GM18868 (cell line): ENCODE measurements around the gene COPG2.
A peak's percentile ranks its signal among the peaks of the same experiment; 100 is the strongest.
"Not testable (repeated sequence)": the region's sequence is repeated elsewhere in the genome, so short reads cannot be mapped to it uniquely, and the experiment has no call there.

ENCODE experiments used
- ATAC-seq: cut with Tn5 transposase; IDR thresholded peaks from one replicate; pipeline ENCODE4 v1.9.1; 2021; ENCODE audit warnings: mild to moderate bottlenecking, moderate library complexity; ENCODE audit not compliant: unreplicated experiment

The COPG2 gene

DNA sequence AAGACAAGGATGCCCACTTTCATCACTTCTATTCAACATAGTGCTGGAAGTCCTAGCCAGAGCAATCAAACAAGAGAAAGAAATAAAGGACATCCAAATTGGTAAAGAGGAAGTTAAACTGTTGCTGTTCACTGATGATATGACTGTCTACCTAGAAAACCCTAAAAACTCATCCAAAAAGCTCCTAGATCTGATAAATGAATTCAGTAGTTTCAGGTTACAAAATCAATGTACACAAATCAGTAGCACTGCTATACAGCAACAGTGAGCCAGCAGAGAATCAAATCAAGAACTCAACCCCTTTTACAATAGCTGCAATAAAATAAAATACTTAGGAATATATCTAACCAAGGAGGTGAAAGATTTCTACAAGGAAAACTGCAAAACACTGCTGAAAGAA is 98.4 kb downstream of the COPG2 start:
- not testable (repeated sequence) for ATAC-seq

DNA sequence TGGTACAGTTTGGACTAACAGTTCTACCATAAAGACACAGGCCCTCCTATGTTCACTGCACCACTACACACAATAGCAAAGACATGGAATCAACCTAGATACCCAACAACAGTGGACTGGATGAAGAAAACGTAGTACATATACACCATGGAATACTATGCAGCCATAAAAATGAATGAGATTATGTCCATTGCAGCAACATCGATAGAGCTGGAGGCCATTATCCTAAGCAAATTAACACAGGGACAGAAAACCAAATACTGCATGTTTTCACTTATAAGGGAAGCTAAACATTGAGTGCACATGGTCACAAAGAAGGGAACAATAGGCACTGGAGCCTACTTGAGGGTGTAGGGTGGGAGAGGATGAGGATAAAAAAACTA is 101.7 kb downstream of the COPG2 start:
- ATAC-seq = no peak

DNA sequence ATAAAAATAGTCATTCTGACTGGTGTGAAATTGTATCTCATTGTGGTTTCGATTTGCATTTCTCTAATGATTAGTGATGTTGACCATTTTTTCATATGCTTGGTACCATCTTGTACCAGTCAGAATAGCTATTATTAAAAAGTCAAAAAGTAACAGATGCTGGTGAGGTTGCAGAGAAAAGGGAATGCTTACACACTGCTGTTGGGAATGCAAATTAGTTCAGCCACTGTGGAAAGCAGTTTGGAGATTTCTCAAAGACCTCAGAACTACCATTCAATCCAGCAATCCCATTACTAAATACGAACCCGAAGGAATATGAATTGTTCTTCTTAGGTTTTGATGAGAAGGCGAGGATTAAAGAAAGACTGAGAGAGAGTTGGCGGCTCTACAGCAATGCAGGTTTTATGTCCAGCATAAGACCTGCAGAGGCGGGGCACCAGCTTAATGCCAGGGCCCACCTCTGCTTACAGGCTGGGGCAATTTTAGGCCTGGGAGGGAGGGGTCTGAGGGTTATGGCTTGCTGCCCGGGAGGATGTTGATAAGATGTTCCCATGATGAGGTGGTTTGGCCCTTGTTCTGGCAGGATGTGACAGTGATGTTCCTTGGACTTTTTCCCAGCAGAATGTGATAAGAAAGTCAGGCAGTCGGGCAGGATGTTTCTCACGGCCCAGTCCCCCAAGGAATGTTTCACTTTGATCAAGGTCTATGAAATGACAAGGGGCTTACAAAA is 102.2 kb downstream of the COPG2 start:
- ATAC-seq = no peak

DNA sequence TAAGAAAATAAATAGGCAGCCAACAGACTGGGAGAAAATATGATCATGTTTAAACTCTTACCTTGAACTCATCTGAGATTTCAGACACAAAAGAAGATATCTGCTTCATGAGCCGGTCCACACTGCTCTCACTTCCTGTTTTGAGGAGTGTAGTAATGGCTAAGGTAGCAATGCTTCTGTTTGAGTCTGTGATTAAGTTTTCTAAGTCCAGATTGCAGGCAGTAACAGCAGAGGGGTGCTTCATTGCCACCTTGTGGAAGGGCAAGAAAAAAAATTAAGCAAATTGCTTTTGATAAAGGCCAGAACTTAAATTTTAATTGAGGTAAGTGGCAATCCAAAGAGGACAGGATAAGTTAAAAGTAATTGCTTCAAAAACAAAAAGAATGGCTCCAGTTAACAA is 107.6 kb downstream of the COPG2 start:
- peak; percentile 95 for ATAC-seq

DNA sequence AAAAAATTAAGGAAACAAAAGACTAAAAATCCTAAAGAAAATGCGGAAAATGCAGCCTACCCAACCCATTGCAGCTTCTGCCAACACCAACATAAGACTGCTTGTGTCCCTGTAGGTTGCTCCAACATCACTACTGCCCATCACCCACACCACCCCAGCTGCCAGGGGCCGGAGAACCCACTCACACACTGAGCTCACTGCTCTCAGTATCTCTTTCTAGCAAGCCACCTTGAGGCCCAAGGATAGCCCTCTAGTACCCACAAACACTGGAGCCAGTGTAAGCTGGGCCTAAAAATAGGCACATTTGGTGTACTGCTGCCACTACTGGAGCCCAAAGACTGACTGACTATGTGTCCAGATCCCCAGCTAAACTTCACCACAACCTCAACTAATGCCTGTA is 109.4 kb downstream of the COPG2 start:
- ATAC-seq = no peak

DNA sequence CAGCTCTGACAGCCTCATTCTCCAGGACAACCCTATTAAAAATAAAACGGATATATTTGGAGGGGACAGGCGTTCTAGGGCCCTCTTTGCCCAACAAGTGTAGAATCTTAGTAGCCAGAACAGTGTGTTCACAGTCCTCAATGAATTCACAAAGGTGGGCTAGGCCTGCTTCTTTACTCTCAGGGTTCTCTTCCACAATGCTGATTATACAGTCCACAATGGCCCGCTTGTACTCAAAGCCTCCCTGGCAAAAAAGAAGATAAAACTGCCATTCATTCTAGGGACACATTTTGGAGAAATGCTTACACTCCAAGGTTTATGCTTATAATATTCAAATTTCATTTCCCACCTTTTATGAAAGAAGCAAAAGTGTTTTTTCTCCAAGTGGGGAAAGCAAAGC is 114.1 kb downstream of the COPG2 start:
- no peak for ATAC-seq

DNA sequence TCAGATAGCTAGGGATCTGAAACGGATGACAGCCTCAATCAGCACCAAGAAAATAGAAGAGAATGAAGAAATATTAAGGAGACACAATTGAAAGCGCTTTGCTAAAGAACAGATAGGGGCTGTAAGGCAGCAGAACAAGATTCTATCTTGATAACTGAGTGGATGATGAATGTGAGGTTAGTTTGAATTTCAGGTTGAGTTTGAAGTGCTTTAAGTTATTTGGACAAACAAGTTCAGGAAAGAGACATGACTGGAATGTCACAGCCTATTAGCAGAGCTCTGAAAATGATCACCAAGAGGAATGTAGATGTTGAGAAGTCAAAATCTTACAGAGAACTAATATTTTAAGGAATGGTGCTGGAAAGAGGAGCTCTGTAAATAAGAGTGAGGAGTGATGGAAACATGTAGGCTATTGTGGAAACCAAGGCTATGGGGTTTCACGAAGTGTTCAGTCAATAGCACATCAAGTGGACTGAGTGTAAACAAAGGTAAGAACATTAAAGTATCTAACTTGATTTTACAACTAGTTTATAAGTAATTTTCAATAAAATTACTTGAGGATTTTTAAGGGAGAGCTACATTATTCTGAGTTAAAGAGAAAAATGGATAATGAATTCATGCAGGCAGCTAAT is 115.0 kb downstream of the COPG2 start:
- ATAC-seq = no peak

DNA sequence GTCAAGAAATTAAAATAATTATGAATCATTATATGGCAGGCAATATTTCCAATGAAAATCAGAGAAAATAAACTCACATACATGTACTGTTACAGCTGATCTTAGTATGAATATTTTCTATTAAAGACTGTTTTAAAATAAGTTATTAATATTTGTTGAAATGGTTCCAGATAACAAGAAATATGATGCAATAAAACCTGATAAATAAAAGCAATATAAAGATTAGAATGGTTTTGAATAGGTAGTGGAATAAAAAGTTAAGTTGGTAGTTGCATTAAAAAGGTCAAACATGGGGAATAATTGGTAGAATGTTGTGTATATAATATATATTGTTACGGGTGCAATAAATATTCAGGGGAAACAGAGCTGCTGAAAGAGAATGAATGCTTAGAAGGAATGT is 124.2 kb downstream of the COPG2 start:
- ATAC-seq = no peak

DNA sequence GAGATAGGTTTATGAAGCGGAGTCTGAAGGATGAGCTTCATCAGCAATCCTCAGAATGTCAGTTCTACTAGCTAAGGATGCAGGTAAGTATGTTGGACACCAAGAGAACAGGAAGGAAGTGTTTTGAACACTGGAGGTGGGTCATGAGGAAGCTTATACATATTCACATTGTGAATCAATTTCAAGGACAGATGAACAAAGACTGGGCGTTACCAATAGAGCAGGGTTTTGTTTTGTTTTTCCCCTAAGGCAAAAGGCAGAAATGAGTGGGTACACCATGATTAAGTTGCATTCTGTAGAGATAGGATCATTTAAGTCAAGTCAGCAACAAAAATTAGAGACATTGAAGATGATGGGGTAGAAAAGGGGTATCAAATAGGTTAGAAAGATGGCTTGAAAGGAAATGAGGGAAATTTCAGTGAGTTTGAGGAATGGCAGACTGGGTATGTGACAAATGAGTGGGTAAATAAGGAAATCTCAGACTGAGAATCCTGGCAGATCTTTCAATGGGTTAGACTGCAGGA is 125.0 kb downstream of the COPG2 start:
- ATAC-seq = no peak

DNA sequence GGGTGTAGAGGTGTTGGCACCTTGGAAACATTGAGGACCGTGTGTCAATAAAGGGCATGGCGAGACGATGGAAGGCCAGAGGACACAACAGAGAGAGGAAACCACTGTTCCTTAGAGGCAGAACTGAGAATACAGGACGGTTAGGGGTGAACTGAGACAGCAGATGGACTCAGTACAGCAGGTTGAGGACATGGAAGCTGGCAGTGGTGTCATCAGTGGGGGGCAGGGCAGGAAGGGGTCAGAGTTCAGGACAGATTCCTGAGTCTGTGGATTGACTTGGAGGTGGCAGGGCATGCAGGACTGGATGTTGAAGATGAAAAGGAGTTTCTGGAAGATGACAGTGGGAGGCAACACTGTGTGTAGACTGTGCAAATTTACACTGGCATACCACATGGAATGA is 126.3 kb downstream of the COPG2 start:
- not testable (repeated sequence) for ATAC-seq

DNA sequence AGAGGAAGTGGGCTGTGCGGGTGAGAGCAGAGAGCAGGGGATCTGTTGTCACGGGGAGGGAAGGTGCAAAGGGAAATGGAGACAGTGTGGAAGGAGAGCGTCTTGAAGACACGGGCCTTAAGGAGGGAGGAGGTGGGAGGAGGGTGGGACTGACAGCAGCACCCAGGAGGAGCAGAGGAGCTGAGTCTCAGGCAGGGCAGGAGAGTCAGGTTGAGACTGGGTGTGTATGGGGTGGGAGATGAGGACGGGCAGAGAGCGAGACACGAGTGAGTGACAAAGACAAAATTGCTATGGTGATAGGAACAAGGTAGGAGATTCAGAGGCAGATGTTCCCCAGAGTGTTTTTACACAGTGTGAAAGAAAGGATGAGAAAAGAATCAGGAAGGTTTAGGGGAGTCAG is 127.3 kb downstream of the COPG2 start:
- ATAC-seq = not testable (repeated sequence)

DNA sequence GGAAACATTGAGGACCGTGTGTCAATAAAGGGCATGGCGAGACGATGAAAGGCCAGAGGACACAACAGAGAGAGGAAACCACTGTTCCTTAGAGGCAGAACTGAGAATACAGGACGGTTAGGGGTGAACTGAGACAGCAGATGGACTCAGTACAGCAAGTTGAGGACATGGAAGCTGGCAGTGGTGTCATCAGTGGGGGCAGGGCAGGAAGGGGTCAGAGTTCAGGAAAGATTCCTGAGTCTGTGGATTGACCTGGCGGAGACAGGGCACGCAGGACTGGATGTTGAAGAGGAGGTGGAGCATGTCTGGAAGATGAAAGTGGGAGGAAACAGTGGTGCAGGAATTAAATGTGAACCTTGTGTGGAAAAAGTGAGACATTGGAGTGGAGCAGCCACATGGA is 130.7 kb downstream of the COPG2 start:
- ATAC-seq = not testable (repeated sequence)

DNA sequence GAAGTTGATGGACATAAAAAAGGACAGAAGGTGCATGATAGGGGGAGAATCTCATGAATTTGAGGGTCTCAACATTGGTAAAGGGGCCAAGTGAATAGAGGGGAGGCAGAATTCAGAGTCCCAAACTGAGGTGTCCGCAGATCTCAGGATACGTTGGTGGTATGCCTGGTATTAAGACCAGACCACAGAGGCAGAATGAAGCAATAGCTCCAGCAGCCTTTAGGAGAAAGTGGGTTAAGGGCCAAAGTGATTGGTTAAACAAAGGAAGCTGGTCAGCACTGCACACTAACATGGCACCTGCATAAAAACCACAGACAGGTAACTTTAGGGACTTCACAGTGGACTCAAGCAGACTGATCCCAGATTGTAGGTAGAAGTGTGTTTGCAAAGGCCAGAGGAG is 139.1 kb downstream of the COPG2 start:
- no peak for ATAC-seq

DNA sequence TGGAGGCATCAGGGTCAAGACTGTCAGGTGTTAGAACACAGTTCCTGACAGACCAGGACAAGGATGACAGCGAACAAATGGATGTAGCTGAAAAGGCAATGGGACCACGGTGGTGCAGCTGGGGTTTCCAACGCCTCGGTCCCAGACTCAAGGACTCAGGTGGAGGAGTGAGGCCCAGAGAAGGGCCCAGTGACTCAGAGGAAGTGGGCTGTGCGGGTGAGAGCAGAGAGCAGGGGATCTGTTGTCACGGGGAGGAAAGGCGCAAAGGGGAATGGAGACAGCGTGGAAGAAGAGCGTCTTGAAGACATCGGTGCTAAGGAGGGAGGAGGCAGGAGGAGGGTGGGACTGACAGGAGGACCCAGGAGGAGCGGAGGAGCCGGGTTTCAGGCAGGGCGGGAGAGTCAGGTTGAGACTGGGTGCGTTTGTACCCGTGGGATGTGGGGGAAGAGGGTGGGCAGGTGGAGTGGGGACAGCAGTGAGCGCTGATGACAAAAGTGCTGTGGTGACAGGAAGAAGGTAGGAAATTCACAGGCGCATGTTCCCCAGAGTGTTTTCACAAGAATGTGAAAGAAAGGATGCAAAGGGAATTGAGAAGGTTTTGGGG is 140.7 kb downstream of the COPG2 start:
- ATAC-seq = not testable (repeated sequence)

DNA sequence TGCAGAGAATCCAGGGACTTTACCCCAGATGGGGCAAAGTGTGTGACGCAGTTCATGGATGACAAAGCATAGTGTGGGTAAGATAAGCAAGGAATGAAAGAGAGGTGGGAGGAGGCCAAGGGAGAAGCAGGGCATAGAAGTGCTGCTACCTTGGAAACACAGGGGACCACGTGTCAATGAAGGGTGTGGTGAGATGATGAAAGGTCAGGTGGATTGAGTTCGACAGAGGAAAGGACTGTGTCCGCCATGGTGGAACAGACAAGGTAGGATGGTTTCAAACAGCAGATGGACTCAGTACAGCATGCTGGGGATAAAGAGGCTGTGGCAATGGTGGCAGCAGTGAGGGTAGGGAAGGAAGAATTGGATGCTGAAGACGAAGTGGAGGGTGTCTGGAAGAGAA is 143.9 kb downstream of the COPG2 start:
- no peak for ATAC-seq

DNA sequence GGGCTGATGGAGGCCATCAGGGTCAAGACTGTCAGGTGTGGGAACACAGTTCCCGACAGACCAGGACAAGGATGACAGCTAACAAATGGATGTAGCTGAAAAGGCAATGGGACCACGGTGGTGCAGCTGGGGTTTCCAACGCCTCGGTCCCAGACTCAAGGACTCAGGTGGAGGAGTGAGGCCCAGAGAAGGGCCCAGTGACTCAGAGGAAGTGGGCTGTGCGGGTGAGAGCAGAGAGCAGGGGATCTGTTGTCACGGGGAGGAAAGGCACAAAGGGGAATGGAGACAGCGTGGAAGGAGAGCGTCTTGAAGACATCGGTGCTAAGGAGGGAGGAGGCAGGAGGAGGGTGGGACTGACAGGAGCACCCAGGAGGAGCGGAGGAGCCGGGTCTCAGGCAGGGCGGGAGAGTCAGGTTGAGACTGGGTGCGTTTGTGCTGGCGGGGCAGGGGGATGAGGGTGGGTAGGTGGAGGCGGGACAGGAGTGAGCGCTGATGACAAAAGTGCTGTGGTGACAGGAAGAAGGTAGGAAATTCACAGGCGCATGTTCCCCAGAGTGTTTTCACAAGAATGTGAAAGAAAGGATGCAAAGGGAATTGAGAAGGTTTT is 144.9 kb downstream of the COPG2 start:
- ATAC-seq = not testable (repeated sequence)

DNA sequence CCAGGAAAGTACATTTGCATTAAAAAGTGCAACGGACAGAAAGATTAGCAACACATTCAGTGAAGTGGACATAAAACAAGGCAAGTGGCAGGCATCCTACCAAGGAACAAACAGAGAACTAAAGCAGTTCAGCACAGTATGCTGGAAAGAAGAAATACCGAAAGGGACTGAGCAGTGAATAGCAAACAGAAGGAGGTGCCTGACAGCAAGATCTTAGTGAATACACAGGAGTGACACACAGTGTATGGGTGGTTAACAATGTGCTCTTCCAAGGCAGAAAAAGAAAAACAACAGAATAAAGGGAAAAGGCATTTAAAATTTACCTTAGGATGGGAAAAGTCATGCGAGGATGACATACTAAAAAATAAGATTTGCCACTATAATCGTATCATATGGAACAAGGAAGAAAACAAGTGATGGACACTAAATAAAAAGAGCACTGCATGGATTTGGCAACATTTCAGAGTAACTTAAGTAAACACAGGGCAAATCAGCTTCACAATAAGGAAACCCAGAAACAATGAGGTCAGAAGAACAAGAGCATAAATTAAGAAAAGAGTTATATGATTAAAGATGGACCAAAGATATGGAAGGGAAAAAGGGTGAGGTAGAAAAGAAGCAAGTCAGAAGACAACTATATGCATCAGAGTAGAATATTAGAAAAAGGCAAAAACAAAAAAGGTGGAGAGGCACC is 147.1 kb downstream of the COPG2 start:
- ATAC-seq = no peak

DNA sequence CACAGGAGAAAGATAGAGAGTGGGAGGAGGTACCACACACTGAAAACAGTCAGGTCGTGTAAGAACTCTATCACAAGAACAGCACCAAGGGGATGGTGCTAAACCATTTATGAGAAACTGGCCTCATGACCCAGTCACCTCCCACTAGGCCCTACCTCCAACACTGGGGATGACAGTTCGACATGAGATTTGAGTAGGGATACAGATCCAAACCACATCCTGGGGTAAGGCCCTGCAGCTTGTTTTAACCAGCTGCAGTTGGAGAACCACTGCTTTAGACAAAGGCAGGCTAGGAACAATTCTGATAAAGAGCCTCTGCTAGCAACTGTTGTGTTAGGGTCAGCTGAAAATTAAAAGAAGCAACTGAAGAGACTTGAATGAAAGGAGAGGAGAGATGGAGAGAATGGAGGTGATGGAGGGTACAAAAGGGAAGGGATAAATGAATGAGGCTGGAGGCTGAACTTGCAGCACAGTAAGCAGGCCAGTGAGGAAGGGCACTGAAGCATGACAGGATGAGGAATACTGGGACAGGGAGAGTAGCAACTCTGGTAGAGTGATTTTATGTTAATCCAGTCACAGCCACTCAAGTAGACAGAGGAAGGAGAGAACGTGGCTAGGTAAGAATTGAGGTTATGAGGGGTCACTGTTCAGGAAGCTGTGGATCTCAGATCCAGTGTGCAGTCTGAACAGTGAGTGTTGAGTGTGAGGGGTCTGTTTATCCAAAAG is 153.1 kb downstream of the COPG2 start:
- no peak for ATAC-seq

DNA sequence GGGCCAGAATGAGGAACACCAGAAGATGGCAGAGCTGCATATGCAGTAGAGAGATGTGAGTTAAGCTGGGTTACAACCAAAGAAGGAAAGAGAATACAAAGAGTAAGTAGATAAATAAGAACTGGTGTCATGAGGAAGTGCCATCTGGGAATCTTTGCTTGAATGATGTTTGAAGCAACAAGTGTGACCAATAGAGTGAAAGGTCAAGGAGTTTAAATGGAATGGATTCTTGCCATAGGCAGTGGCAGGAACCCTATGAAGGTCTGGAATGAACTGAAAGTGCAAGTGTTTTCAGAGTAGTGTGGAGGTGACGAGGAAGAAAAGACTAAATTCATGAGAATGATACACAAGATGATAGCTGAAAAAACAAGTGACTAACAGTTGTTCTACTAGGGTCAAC is 155.1 kb downstream of the COPG2 start:
- no peak for ATAC-seq

DNA sequence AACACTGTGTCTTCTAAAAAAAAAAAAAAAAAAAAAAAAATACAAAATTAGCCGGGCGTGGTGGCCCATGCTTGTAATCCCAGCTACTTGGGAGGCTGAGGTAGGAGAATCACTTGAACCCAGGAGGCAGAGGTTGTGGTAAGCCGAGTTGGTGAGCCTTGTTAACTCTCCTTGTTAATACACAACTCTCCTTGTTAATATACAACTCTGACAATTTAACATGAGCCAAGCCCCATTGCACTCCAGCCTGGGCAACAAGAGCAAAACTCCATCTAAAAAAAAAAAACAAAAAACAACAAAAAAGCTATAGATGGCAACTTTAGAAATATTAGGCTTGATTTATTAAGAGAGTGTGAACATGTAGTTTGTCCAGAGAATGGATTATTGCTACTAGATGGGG is 156.5 kb downstream of the COPG2 start:
- not testable (repeated sequence) for ATAC-seq
